ENCODE measurements around the gene CAMTA1. TPM values are rescaled to one million over a fixed set of nuclear protein-coding genes. Genes with fewer than 3 reads are reported as not detected.
A peak's percentile ranks its signal among the peaks of the same experiment; 100 is the strongest.
"Not testable (repeated sequence)": the region's sequence is repeated elsewhere in the genome, so short reads cannot be mapped to it uniquely, and the experiment has no call there.

Gene CAMTA1
- total and polyA plus RNA-seq, 4 donors = 78.7 to 438 (median 173) TPM

GRCh38 chr1:6809461-6809860, 24.2 kb downstream of the CAMTA1 start:
- peaks cover 0 to 7% of the 10 kb centered on the region in 2 donors for H3K4me1 ChIP-seq (ENCODE audit: control insufficient read depth in 1 of 2, insufficient read depth in 2 of 2, low read length in 2 of 2)
- intact Hi-C loops (cut with DNase I) = no loop called here

GRCh38 chr1:6810146-6810734, 25.0 kb downstream of the CAMTA1 start:
- H3K9me3 ChIP-seq (ENCODE audit: control insufficient read depth, low read length); ATAC-seq (ENCODE audit: low FRiP score); DNase-seq; H3K27ac ChIP-seq (ENCODE audit: low read depth in 1 of 2, low read length in 2 of 2); H3K4me1 ChIP-seq (ENCODE audit: control insufficient read depth in 1 of 2, insufficient read depth in 2 of 2, low read length in 2 of 2); H3K27me3 ChIP-seq (ENCODE audit: control insufficient read depth in 1 of 2, insufficient read depth in 2 of 2, low read length in 1 of 2); H3K4me3 ChIP-seq (ENCODE audit: low read length in 2 of 2); H3K36me3 ChIP-seq (ENCODE audit: control insufficient read depth in 1 of 2, insufficient read depth in 2 of 2, low read length in 1 of 2); intact Hi-C loops (cut with DNase I): not testable (repeated sequence)
- 96 to 97% methylated on average over 15 of the region's 15 CpGs for WGBS, 2 donors

More at GRCh38 chr1:6809461-6809860, 24.2 kb downstream of the CAMTA1 start:
- no peak for ATAC-seq (ENCODE audit: low FRiP score)
- no peak for DNase-seq
- no peak overlapping the region for H3K27ac ChIP-seq (ENCODE audit: low read depth in 1 of 2, low read length in 2 of 2)
- WGBS, 2 donors = 95 to 98% methylated on average over 2 of the region's 2 CpGs
- no peak overlapping the region for H3K4me3 ChIP-seq (ENCODE audit: low read length in 2 of 2)
- H3K27me3 ChIP-seq (ENCODE audit: control insufficient read depth in 1 of 2, insufficient read depth in 2 of 2, low read length in 1 of 2) = no peaks in the 10 kb centered on the region
- H3K36me3 ChIP-seq (ENCODE audit: control insufficient read depth in 1 of 2, insufficient read depth in 2 of 2, low read length in 1 of 2) = peaks cover 0 to 2% of the 10 kb centered on the region in 2 donors
- no peaks in the 10 kb centered on the region for H3K9me3 ChIP-seq (ENCODE audit: control insufficient read depth, low read length)

GRCh38 chr1:6811583-6811982, 26.3 kb downstream of the CAMTA1 start:
- Histone ChIP-seq H3K4me1 (ENCODE audit: control insufficient read depth in 1 of 2, insufficient read depth in 2 of 2, low read length in 2 of 2) (peaks cover 0 to 7% of the 10 kb centered on the region in 2 donors), H3K27me3 (ENCODE audit: control insufficient read depth in 1 of 2, insufficient read depth in 2 of 2, low read length in 1 of 2) (no peaks in the 10 kb centered on the region), H3K4me3 (ENCODE audit: low read length in 2 of 2) (no peak overlapping the region), H3K36me3 (ENCODE audit: control insufficient read depth in 1 of 2, insufficient read depth in 2 of 2, low read length in 1 of 2) (peaks cover 0 to 2% of the 10 kb centered on the region in 2 donors), H3K9me3 (ENCODE audit: control insufficient read depth, low read length) (no peaks in the 10 kb centered on the region), H3K27ac (ENCODE audit: low read depth in 1 of 2, low read length in 2 of 2) (no peak overlapping the region)
- ATAC-seq (ENCODE audit: low FRiP score) (no peak), DNase-seq (no peak)
- intact Hi-C loops (cut with DNase I) = no loop called here
- WGBS, 2 donors = 9 to 12% methylated on average over 8 of the region's 8 CpGs

GRCh38 chr1:6813165-6813564, 27.9 kb downstream of the CAMTA1 start:
- Histone ChIP-seq H3K27me3 (ENCODE audit: control insufficient read depth in 1 of 2, insufficient read depth in 2 of 2, low read length in 1 of 2) (no peaks in the 10 kb centered on the region), H3K4me3 (ENCODE audit: low read length in 2 of 2) (no peak overlapping the region), H3K4me1 (ENCODE audit: control insufficient read depth in 1 of 2, insufficient read depth in 2 of 2, low read length in 2 of 2) (peaks cover 4 to 7% of the 10 kb centered on the region in 2 donors), H3K9me3 (ENCODE audit: control insufficient read depth, low read length) (no peaks in the 10 kb centered on the region), H3K27ac (ENCODE audit: low read depth in 1 of 2, low read length in 2 of 2) (no peak overlapping the region), H3K36me3 (ENCODE audit: control insufficient read depth in 1 of 2, insufficient read depth in 2 of 2, low read length in 1 of 2) (peaks cover 0 to 2% of the 10 kb centered on the region in 2 donors)
- intact Hi-C loops (cut with DNase I) = no loop called here
- no peak for DNase-seq
- ATAC-seq (ENCODE audit: low FRiP score) = no peak
- WGBS, 2 donors = 88 to 94% methylated on average over 1 of the region's 1 CpG

- WGBS, 2 donors = 93 to 95% methylated on average over 2 of the region's 2 CpGs
- no peaks in the 10 kb centered on the region for H3K27me3 ChIP-seq (ENCODE audit: control insufficient read depth in 1 of 2, insufficient read depth in 2 of 2, low read length in 1 of 2)
- no peaks in the 10 kb centered on the region for H3K9me3 ChIP-seq (ENCODE audit: control insufficient read depth, low read length)
- H3K4me1 ChIP-seq (ENCODE audit: control insufficient read depth in 1 of 2, insufficient read depth in 2 of 2, low read length in 2 of 2) = peaks cover 6 to 17% of the 10 kb centered on the region in 2 donors
- no peak for DNase-seq
- no peak for ATAC-seq (ENCODE audit: low FRiP score)
- H3K27ac ChIP-seq (ENCODE audit: low read depth in 1 of 2, low read length in 2 of 2) = no peak overlapping the region
- H3K4me3 ChIP-seq (ENCODE audit: low read length in 2 of 2) = no peak overlapping the region
- intact Hi-C loops (cut with DNase I) = no loop called here
- H3K36me3 ChIP-seq (ENCODE audit: control insufficient read depth in 1 of 2, insufficient read depth in 2 of 2, low read length in 1 of 2) = no peaks in the 10 kb centered on the region
Measured at GRCh38 chr1:6815726-6816125, 30.5 kb downstream of the CAMTA1 start.

- Histone ChIP-seq H3K4me3 (ENCODE audit: low read length in 2 of 2) (no peak overlapping the region), H3K9me3 (ENCODE audit: control insufficient read depth, low read length) (no peaks in the 10 kb centered on the region), H3K27me3 (ENCODE audit: control insufficient read depth in 1 of 2, insufficient read depth in 2 of 2, low read length in 1 of 2) (no peaks in the 10 kb centered on the region), H3K36me3 (ENCODE audit: control insufficient read depth in 1 of 2, insufficient read depth in 2 of 2, low read length in 1 of 2) (no peaks in the 10 kb centered on the region), H3K4me1 (ENCODE audit: control insufficient read depth in 1 of 2, insufficient read depth in 2 of 2, low read length in 2 of 2) (peaks cover 6 to 18% of the 10 kb centered on the region in 2 donors), H3K27ac (ENCODE audit: low read depth in 1 of 2, low read length in 2 of 2) (no peak overlapping the region)
- 81 to 87% methylated on average over 6 of the region's 6 CpGs for WGBS, 2 donors
- intact Hi-C loops (cut with DNase I) = no loop called here
- no peak for ATAC-seq (ENCODE audit: low FRiP score)
- no peak for DNase-seq
Measured at GRCh38 chr1:6819246-6820040, 34.2 kb downstream of the CAMTA1 start.

- intact Hi-C loops (cut with DNase I) = no loop called here
- no peak overlapping the region for H3K27ac ChIP-seq (ENCODE audit: low read depth in 1 of 2, low read length in 2 of 2)
Measured at GRCh38 chr1:6820899-6821298, 35.6 kb downstream of the CAMTA1 start.

GRCh38 chr1:6822530-6823359, 37.5 kb downstream of the CAMTA1 start:
- 61% methylated on average over 10 of the region's 10 CpGs for WGBS, 2 donors
- Histone ChIP-seq H3K27ac (ENCODE audit: low read depth in 1 of 2, low read length in 2 of 2) (peak overlapping the region; percentile 43 to 51), H3K36me3 (ENCODE audit: control insufficient read depth in 1 of 2, insufficient read depth in 2 of 2, low read length in 1 of 2) (no peaks in the 10 kb centered on the region), H3K4me3 (ENCODE audit: low read length in 2 of 2) (no peak overlapping the region), H3K4me1 (ENCODE audit: control insufficient read depth in 1 of 2, insufficient read depth in 2 of 2, low read length in 2 of 2) (peaks cover 7 to 25% of the 10 kb centered on the region in 2 donors), H3K27me3 (ENCODE audit: control insufficient read depth in 1 of 2, insufficient read depth in 2 of 2, low read length in 1 of 2) (no peaks in the 10 kb centered on the region), H3K9me3 (ENCODE audit: control insufficient read depth, low read length) (no peaks in the 10 kb centered on the region)
- intact Hi-C loops (cut with DNase I) = no loop called here
- DNase-seq (no peak), ATAC-seq (ENCODE audit: low FRiP score) (no peak)

More at GRCh38 chr1:6820899-6821298, 35.6 kb downstream of the CAMTA1 start:
- H3K4me3 ChIP-seq (ENCODE audit: low read length in 2 of 2) = no peak overlapping the region
- DNase-seq (no peak), ATAC-seq (ENCODE audit: low FRiP score) (no peak)
- H3K4me1 ChIP-seq (ENCODE audit: control insufficient read depth in 1 of 2, insufficient read depth in 2 of 2, low read length in 2 of 2) = peaks cover 6 to 21% of the 10 kb centered on the region in 2 donors
- 71 to 74% methylated on average over 2 of the region's 2 CpGs for WGBS, 2 donors
- no peaks in the 10 kb centered on the region for H3K27me3 ChIP-seq (ENCODE audit: control insufficient read depth in 1 of 2, insufficient read depth in 2 of 2, low read length in 1 of 2)
- no peaks in the 10 kb centered on the region for H3K36me3 ChIP-seq (ENCODE audit: control insufficient read depth in 1 of 2, insufficient read depth in 2 of 2, low read length in 1 of 2)
- H3K9me3 ChIP-seq (ENCODE audit: control insufficient read depth, low read length) = no peaks in the 10 kb centered on the region
